SU-DHL-6 (cell line): ENCODE data around the gene SLC38A1.

ENCODE experiments used
- CTCF ChIP-seq: fragments of 200-600 bp; sonication (generic); IDR thresholded peaks from one replicate; pipeline ENCODE4 v1.5.1; 2017; ENCODE audit warnings: antibody characterized with exemption, mild to moderate bottlenecking, low read length, moderate library complexity; ENCODE audit not compliant: insufficient read depth, poor library complexity, severe bottlenecking
- EZH2phosphoT487 ChIP-seq: fragments of 200-600 bp; sonication (generic), shearing (Covaris generic); conservative IDR thresholded peaks from 2 replicates; pipeline ENCODE4 v1.6.1; 2018; ENCODE audit warnings: mild to moderate bottlenecking, antibody characterized with exemption, low read length, moderate library complexity, mixed read lengths

GRCh38 chr12:46237371-46238045 lies 31.3 kb downstream of the SLC38A1 start:
- TF ChIP-seq CTCF: no peak
- TF ChIP-seq EZH2phosphoT487: no peak
